Endometrial microvascular endothelial cells (primary cell): ENCODE data around the gene JMJD1C. TPM values are rescaled to one million over a fixed set of nuclear protein-coding genes. Genes with fewer than 3 reads are reported as not detected.

ENCODE experiments used
- in situ Hi-C: cut with HindIII; loops from 2 replicates; pipeline ENCODE4 v1.10.0; 2017; ENCODE audit warnings: low sequenced_read_pairs, low pct_unique_long_range_greater_than_20kb; ENCODE audit errors: inconsistent ontology term
- total RNA-seq: library from RNA; depleted of rRNA; stranded (reverse); fragments of >200 nt; gene quantifications from one replicate; pipeline ENCODE4 v1.2.3, GENCODE V29; 2015; ENCODE audit errors: inconsistent ontology term

Gene JMJD1C
- total RNA-seq, 1 donor from 2014 or later: 82.5 TPM

- in situ Hi-C loops: no loop called here
These were observed 13.3 kb downstream of the JMJD1C start for GRCh38 chr10:63452524-63452923.

- in situ Hi-C loops: no loop called here
These were observed 18.9 kb downstream of the JMJD1C start for GRCh38 chr10:63446716-63447440.

- in situ Hi-C loops: no loop called here
These were observed 24.4 kb downstream of the JMJD1C start for GRCh38 chr10:63441404-63441803.

- in situ Hi-C loops: no loop called here
These were observed 26.2 kb downstream of the JMJD1C start for GRCh38 chr10:63439607-63440006.

- in situ Hi-C loops: no loop called here
These were observed 27.0 kb downstream of the JMJD1C start for GRCh38 chr10:63438506-63439498.

- in situ Hi-C loops: no loop called here
These were observed 28.4 kb downstream of the JMJD1C start for GRCh38 chr10:63437116-63437949.

- in situ Hi-C loops: no loop called here
These were observed 29.6 kb downstream of the JMJD1C start for GRCh38 chr10:63436225-63436624.

GRCh38 chr10:63434866-63435854, 30.6 kb downstream of the JMJD1C start:
- in situ Hi-C loops: no loop called here

GRCh38 chr10:63431962-63432797, 33.6 kb downstream of the JMJD1C start:
- in situ Hi-C loops: no loop called here

GRCh38 chr10:63430999-63431356, 34.8 kb downstream of the JMJD1C start:
- in situ Hi-C loops: no loop called here

- in situ Hi-C loops: no loop called here
These were observed 35.4 kb downstream of the JMJD1C start for GRCh38 chr10:63430091-63430998.

GRCh38 chr10:63429281-63429680, 36.5 kb downstream of the JMJD1C start:
- in situ Hi-C loops: no loop called here

- in situ Hi-C loops: no loop called here
These were observed 38.8 kb downstream of the JMJD1C start for GRCh38 chr10:63427013-63427412.

- in situ Hi-C loops: no loop called here
These were observed 40.3 kb downstream of the JMJD1C start for GRCh38 chr10:63425512-63425911.

- in situ Hi-C loops: no loop called here
These were observed 41.2 kb downstream of the JMJD1C start for GRCh38 chr10:63424576-63424975.

GRCh38 chr10:63423494-63423893, 42.3 kb downstream of the JMJD1C start:
- in situ Hi-C loops: no loop called here
